ENCODE measurements around the gene DZIP1. TPM values are rescaled to one million over a fixed set of nuclear protein-coding genes. Genes with fewer than 3 reads are reported as not detected.
"Not testable (repeated sequence)": the region's sequence is repeated elsewhere in the genome, so short reads cannot be mapped to it uniquely, and the experiment has no call there.

DZIP1 gene
- total RNA-seq, 3 donors from 2014 or later (not counting 1 experiment from before 2014, with no cell fraction given) = not detected

DNA sequence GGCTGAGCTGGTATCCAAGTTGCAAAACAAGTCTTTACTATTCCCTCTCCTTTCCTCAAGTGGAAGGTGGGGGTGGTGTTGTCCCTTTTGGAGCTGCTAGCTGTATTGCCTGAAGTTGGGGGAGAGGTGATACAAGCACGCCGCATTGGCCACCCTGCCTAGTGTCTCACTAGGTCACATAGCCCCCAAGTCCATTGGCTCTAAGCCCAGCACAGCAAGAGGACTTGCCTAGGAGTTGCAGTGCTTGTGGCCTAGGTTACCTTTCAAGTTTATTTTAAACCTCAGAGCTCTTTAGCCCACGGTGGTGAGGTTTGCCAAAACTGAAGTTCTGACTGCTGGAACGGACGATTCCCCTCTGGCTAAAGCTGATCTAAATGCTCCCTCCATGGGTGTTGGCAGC is 27.1 kb upstream of the DZIP1 start:
- Histone ChIP-seq H3K4me3 (ENCODE audit: low read length) (no peak overlapping the region), H3K36me3 (ENCODE audit: control insufficient read depth, insufficient read depth, low read length) (no peaks in the 10 kb centered on the region), H3K27ac (ENCODE audit: low read length) (no peak overlapping the region), H3K27me3 (ENCODE audit: control insufficient read depth, insufficient read depth, low read length) (no peaks in the 10 kb centered on the region), H3K4me1 (ENCODE audit: control insufficient read depth, insufficient read depth, low read length) (peaks cover 7% of the 10 kb centered on the region), H3K9me3 (ENCODE audit: control insufficient read depth, insufficient read depth, low read length) (peaks cover 17% of the 10 kb centered on the region)
- peaks cover 0 to 5% of the 10 kb centered on the region in 2 donors for H3K27me3 Mint-ChIP-seq (ENCODE audit: low read depth in 2 of 2)
- H3K9me3 Mint-ChIP-seq = peaks cover 15 to 24% of the 10 kb centered on the region in 2 donors
- ATAC-seq (no peak), DNase-seq (no peak)
- 96% methylated on average over 5 of the region's 5 CpGs for WGBS (ENCODE audit: insufficient coverage)
- intact Hi-C loops (cut with micrococcal nuclease) = loop anchor here (10.0 kb wide), 1 partner anchor 123 kb away; no protein-coding TSS in a partner anchor
- TF ChIP-seq, protein P1, sequence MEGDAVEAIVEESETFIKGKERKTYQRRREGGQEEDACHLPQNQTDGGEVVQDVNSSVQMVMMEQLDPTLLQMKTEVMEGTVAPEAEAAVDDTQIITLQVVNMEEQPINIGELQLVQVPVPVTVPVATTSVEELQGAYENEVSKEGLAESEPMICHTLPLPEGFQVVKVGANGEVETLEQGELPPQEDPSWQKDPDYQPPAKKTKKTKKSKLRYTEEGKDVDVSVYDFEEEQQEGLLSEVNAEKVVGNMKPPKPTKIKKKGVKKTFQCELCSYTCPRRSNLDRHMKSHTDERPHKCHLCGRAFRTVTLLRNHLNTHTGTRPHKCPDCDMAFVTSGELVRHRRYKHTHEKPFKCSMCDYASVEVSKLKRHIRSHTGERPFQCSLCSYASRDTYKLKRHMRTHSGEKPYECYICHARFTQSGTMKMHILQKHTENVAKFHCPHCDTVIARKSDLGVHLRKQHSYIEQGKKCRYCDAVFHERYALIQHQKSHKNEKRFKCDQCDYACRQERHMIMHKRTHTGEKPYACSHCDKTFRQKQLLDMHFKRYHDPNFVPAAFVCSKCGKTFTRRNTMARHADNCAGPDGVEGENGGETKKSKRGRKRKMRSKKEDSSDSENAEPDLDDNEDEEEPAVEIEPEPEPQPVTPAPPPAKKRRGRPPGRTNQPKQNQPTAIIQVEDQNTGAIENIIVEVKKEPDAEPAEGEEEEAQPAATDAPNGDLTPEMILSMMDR (IDR thresholded peaks at IDR 0.05) = no peak
- no peak overlapping the region for H3K4me3 Mint-ChIP-seq
- H3K27ac Mint-ChIP-seq = no peak overlapping the region
- H3K4me1 Mint-ChIP-seq = peaks cover 15 to 21% of the 10 kb centered on the region in 2 donors
- H3K36me3 Mint-ChIP-seq = peaks cover 30% of the 10 kb centered on the region

DNA sequence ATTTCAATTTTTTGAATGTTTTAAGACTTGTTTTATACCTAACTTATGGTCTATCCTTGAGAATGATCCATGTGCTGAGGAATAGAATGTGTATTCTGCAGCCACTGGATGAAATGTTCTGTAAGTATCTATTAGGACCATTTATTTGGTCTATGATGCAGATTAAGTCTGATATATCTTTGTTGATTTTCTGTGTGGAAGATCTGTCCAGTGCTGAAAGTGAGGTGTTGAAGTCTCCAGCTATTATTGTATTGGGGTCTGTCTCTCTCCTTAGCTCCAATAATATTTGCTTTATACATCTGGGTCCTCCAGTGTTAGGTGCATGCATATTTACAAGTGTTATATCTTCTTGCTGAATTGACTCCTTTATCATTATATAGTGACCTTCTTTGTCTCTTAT is 22.7 kb upstream of the DZIP1 start:
- H3K4me1 Mint-ChIP-seq; H3K36me3 ChIP-seq (ENCODE audit: control insufficient read depth, insufficient read depth, low read length); H3K27ac Mint-ChIP-seq; H3K4me3 Mint-ChIP-seq; H3K4me1 ChIP-seq (ENCODE audit: control insufficient read depth, insufficient read depth, low read length); H3K27me3 ChIP-seq (ENCODE audit: control insufficient read depth, insufficient read depth, low read length); DNase-seq; H3K4me3 ChIP-seq (ENCODE audit: low read length); intact Hi-C loops (cut with micrococcal nuclease); H3K27ac ChIP-seq (ENCODE audit: low read length); ATAC-seq: not testable (repeated sequence)
- peaks cover 55% of the 10 kb centered on the region for H3K36me3 Mint-ChIP-seq
- H3K9me3 Mint-ChIP-seq = peaks cover 22 to 35% of the 10 kb centered on the region in 2 donors
- peaks cover 17% of the 10 kb centered on the region for H3K9me3 ChIP-seq (ENCODE audit: control insufficient read depth, insufficient read depth, low read length)
- peaks cover 0 to 11% of the 10 kb centered on the region in 2 donors for H3K27me3 Mint-ChIP-seq (ENCODE audit: low read depth in 2 of 2)

DNA sequence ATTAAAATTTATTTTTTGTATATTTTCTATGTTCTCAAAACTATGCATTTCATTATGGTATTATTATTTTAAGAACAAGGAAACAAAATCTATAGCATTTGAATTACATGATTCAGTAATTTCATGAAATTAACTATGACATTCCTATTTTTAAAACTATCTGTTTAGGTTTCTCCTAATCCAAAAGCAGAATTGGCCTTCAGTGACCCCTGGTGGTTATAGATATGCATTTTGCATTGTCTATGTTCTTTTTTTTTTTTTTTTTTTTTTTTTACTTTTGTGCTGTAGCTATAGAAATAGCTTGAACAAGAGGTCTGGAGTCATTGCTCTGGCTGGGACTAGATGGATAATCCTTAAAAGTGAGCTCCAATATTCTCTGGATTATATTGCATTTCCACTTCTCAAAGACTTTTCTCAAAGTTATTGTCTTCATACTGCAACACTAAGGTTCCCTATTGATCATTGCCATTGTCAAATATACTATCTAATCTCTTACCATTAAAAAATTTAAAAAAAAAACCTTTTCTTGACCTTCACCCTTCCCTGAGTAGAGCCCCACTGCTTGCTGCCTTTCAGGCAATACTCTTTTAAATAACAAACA is 16.6 kb upstream of the DZIP1 start:
- Histone ChIP-seq H3K4me1 (ENCODE audit: control insufficient read depth, insufficient read depth, low read length) (no peaks in the 10 kb centered on the region), H3K36me3 (ENCODE audit: control insufficient read depth, insufficient read depth, low read length) (no peaks in the 10 kb centered on the region), H3K27ac (ENCODE audit: low read length) (no peak overlapping the region), H3K9me3 (ENCODE audit: control insufficient read depth, insufficient read depth, low read length) (no peaks in the 10 kb centered on the region), H3K27me3 (ENCODE audit: control insufficient read depth, insufficient read depth, low read length) (peaks cover 3% of the 10 kb centered on the region), H3K4me3 (ENCODE audit: low read length) (no peak overlapping the region)
- DNase-seq = peak in 1 of 2 donors; percentile 59
- ATAC-seq = peak in 2 of 3 donors; percentile 47 to 54
- TF ChIP-seq, protein P1 (IDR thresholded peaks at IDR 0.05) = peak; percentile 74
- Mint-ChIP-seq H3K9me3 (peaks cover 5 to 9% of the 10 kb centered on the region in 2 donors), H3K27ac (no peak overlapping the region), H3K4me1 (no peaks in the 10 kb centered on the region), H3K36me3 (peaks cover 20% of the 10 kb centered on the region), H3K27me3 (ENCODE audit: low read depth in 2 of 2) (peaks cover 14 to 16% of the 10 kb centered on the region in 2 donors), H3K4me3 (no peak overlapping the region)
- intact Hi-C loops (cut with micrococcal nuclease) = no loop called here

DNA sequence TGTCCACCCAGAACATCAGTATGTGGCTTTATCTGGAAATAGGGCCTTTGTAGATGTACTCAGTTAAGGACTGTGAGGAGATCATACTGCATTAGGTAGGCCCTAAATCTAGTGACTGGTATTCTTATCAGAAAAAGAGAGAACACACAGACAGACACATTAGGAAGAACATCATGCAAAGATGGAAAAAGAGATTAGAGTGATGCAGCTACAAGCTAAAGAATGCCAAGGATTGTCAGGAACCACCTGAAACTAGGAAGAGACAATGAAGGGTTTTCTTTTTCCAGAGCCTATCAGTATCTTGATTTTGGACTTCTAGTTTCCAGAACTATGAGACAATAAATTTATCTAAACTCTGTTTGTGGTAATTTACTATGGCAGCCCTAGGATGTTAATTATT is 15.0 kb upstream of the DZIP1 start:
- Histone ChIP-seq H3K4me3 (ENCODE audit: low read length) (no peak overlapping the region), H3K9me3 (ENCODE audit: control insufficient read depth, insufficient read depth, low read length) (no peaks in the 10 kb centered on the region), H3K27me3 (ENCODE audit: control insufficient read depth, insufficient read depth, low read length) (peaks cover 3% of the 10 kb centered on the region), H3K27ac (ENCODE audit: low read length) (no peak overlapping the region), H3K4me1 (ENCODE audit: control insufficient read depth, insufficient read depth, low read length) (no peaks in the 10 kb centered on the region), H3K36me3 (ENCODE audit: control insufficient read depth, insufficient read depth, low read length) (no peaks in the 10 kb centered on the region)
- intact Hi-C loops (cut with micrococcal nuclease) = no loop called here
- no peak overlapping the region for H3K4me3 Mint-ChIP-seq
- H3K27me3 Mint-ChIP-seq (ENCODE audit: low read depth in 2 of 2) = peaks cover 16 to 28% of the 10 kb centered on the region in 2 donors
- peaks cover 0 to 2% of the 10 kb centered on the region in 2 donors for H3K9me3 Mint-ChIP-seq
- TF ChIP-seq, protein P1 (IDR thresholded peaks at IDR 0.05) = no peak
- no peak for DNase-seq
- no peak for ATAC-seq
- peaks cover 6% of the 10 kb centered on the region for H3K36me3 Mint-ChIP-seq
- no peaks in the 10 kb centered on the region for H3K4me1 Mint-ChIP-seq
- no peak overlapping the region for H3K27ac Mint-ChIP-seq

Measured in natural killer cell (primary cell).